ENCODE data around the gene MYPN. TPM values are rescaled to one million over a fixed set of nuclear protein-coding genes. Genes with fewer than 3 reads are reported as not detected.
"Not testable (repeated sequence)": the region's sequence is repeated elsewhere in the genome, so short reads cannot be mapped to it uniquely, and the experiment has no call there.

MYPN gene
- total RNA-seq, 4 donors from 2014 or later: 0.16 TPM; not detected in 3

DNA sequence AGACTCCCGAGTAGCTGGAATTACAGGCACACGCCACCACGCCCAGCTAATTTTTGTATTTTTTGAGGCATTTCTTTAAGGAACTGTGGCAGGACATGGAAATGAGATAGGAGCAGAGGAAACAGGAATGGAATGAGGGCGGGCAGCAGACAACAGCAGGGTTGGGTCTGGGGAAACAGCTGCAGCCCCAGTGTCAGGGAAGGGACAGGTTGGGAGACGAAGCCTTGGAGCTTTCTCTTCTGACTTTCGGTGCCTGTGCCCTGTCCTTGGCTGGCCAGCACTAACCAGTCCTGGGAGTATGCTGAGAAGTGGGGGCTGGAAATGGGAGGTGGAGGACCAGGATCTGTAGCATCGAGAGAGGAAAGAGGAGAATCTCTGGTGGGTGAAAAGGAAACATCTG is 75.3 kb downstream of the MYPN start:
- 60% methylated on average over 7 of the region's 7 CpGs for WGBS
- DNase-seq (ENCODE audit: low spot score in 2 of 2): no peak
- no peaks in the 10 kb centered on the region for H3K9me3 ChIP-seq
- no peak overlapping the region for H3K27ac ChIP-seq
- H3K4me1 ChIP-seq: no peaks in the 10 kb centered on the region
- TF ChIP-seq, protein P1, sequence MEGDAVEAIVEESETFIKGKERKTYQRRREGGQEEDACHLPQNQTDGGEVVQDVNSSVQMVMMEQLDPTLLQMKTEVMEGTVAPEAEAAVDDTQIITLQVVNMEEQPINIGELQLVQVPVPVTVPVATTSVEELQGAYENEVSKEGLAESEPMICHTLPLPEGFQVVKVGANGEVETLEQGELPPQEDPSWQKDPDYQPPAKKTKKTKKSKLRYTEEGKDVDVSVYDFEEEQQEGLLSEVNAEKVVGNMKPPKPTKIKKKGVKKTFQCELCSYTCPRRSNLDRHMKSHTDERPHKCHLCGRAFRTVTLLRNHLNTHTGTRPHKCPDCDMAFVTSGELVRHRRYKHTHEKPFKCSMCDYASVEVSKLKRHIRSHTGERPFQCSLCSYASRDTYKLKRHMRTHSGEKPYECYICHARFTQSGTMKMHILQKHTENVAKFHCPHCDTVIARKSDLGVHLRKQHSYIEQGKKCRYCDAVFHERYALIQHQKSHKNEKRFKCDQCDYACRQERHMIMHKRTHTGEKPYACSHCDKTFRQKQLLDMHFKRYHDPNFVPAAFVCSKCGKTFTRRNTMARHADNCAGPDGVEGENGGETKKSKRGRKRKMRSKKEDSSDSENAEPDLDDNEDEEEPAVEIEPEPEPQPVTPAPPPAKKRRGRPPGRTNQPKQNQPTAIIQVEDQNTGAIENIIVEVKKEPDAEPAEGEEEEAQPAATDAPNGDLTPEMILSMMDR (IDR thresholded peaks at IDR 0.05): no peak
- TF ChIP-seq POLR2AphosphoS5 (IDR thresholded peaks at IDR 0.05): no peak
- no peaks in the 10 kb centered on the region for H3K36me3 ChIP-seq
- H3K27me3 ChIP-seq: peaks cover 11% of the 10 kb centered on the region
- H3K4me3 ChIP-seq: no peak overlapping the region

DNA sequence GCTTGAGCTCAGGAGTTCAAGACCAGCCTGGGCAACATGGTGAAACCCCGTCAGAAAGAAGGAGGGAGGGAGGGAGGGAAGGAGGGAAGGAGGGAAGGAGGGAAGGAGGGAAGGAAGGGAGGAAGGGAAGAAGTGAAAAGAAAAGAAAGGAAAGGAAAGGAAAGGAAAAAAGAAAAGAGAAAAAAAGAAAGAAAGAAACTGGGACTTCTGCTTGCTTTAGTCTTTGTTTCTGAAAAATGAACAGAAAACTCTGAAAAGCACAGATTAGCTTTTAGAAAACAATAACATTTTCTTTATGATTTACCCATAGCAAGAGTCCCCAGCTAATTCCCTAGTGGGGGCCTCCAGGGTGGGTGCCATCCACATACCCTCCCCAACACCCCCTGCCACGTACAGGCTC is 75.8 kb downstream of the MYPN start:
- no peaks in the 10 kb centered on the region for H3K9me3 ChIP-seq
- no peak overlapping the region for H3K4me3 ChIP-seq
- H3K27ac ChIP-seq: no peak overlapping the region
- TF ChIP-seq POLR2AphosphoS5 (IDR thresholded peaks at IDR 0.05) (no peak), POLR2A (IDR thresholded peaks at IDR 0.05) (no peak), EP300 (IDR thresholded peaks at IDR 0.05) (no peak)
- TF ChIP-seq, protein P1 (IDR thresholded peaks at IDR 0.05): no peak
- peaks cover 11% of the 10 kb centered on the region for H3K27me3 ChIP-seq
- WGBS: 38% methylated on average over 2 of the region's 2 CpGs
- H3K4me1 ChIP-seq: no peaks in the 10 kb centered on the region
- H3K36me3 ChIP-seq: no peaks in the 10 kb centered on the region
- no peak for DNase-seq (ENCODE audit: low spot score in 2 of 2)

DNA sequence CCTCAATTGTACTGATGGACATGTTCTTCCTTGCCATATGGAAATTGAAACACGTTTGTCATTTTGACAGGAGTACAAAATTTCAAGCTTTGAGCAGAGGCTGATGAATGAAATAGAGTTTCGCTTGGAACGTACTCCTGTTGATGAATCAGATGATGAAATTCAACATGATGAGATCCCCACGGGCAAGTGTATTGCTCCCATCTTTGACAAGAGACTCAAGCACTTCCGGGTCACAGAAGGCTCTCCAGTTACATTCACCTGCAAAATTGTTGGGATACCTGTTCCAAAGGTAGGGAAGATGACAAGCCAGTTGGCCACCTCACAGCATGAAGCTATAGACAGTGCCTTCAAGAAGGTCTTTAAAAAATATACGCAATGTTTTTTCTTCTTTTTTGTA is 79.5 kb downstream of the MYPN start:
- H3K4me3 ChIP-seq: no peak overlapping the region
- WGBS: 66% methylated on average over 6 of the region's 6 CpGs
- no peak overlapping the region for H3K27ac ChIP-seq
- no peaks in the 10 kb centered on the region for H3K4me1 ChIP-seq
- TF ChIP-seq POLR2A (IDR thresholded peaks at IDR 0.05): no peak
- TF ChIP-seq POLR2AphosphoS5 (IDR thresholded peaks at IDR 0.05): no peak
- TF ChIP-seq EP300 (IDR thresholded peaks at IDR 0.05): no peak
- TF ChIP-seq, protein P1 (IDR thresholded peaks at IDR 0.05): no peak
- H3K9me3 ChIP-seq: no peaks in the 10 kb centered on the region
- no peak for DNase-seq (ENCODE audit: low spot score in 2 of 2)
- H3K36me3 ChIP-seq: no peaks in the 10 kb centered on the region
- peaks cover 11% of the 10 kb centered on the region for H3K27me3 ChIP-seq

DNA sequence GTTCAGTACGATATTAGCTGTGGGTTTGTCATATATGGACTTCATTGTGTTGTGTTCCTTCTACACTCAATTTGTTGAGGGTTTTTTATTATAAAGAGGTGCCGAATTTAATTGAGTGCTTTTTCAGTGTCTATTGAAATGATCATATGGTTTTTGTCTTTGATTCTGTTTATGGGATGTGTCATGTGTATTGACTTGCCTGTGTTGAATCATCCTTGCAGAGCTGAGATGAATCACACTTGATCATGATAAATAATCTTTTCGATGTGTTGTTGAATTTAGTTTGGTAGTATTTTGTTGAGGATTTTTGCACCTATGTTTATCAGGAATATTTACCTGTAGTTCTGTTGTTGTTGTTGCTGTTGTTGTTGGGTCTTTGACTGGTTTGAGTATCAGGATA is 82.8 kb downstream of the MYPN start:
- TF ChIP-seq, protein P1 (IDR thresholded peaks at IDR 0.05): no peak
- no peak for TF ChIP-seq EP300 (IDR thresholded peaks at IDR 0.05)
- TF ChIP-seq POLR2AphosphoS5 (IDR thresholded peaks at IDR 0.05): no peak
- Histone ChIP-seq H3K27me3 (peaks cover 2% of the 10 kb centered on the region), H3K27ac (no peak overlapping the region), H3K4me3 (no peak overlapping the region), H3K36me3 (no peaks in the 10 kb centered on the region), H3K4me1 (no peaks in the 10 kb centered on the region), H3K9me3 (no peaks in the 10 kb centered on the region)
- 68% methylated on average over 3 of the region's 3 CpGs for WGBS
- no peak for DNase-seq (ENCODE audit: low spot score in 2 of 2)

DNA sequence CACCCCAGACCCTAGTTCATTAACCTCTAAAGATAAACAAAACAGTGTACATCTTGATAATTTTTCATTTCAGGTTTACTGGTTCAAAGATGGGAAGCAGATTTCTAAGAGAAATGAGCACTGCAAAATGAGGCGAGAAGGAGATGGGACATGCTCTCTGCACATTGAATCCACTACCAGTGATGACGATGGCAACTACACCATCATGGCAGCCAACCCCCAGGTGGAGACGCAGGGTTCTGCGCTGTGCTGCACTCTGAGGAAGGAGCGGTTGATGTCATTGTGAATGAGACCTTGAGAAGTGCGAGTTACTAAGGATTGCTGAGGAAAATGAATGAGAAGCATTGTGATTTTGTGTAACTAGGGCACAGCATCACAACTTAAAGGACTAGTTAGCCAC is 85.0 kb downstream of the MYPN start:
- H3K27me3 ChIP-seq: peaks cover 8% of the 10 kb centered on the region
- no peak for TF ChIP-seq EP300 (IDR thresholded peaks at IDR 0.05)
- no peak for TF ChIP-seq POLR2A (IDR thresholded peaks at IDR 0.05)
- TF ChIP-seq, protein P1 (IDR thresholded peaks at IDR 0.05): no peak
- TF ChIP-seq POLR2AphosphoS5 (IDR thresholded peaks at IDR 0.05): no peak
- no peak overlapping the region for H3K4me3 ChIP-seq
- WGBS: 93% methylated on average over 6 of the region's 6 CpGs
- H3K27ac ChIP-seq: no peak overlapping the region
- no peaks in the 10 kb centered on the region for H3K36me3 ChIP-seq
- H3K9me3 ChIP-seq: no peaks in the 10 kb centered on the region
- DNase-seq (ENCODE audit: low spot score in 2 of 2): no peak
- no peaks in the 10 kb centered on the region for H3K4me1 ChIP-seq

GRCh38 chr10:68195776-68196175 is 86.5 kb downstream of the MYPN start:
- H3K27ac ChIP-seq; H3K4me1 ChIP-seq; H3K36me3 ChIP-seq; DNase-seq (ENCODE audit: low spot score in 2 of 2); H3K9me3 ChIP-seq; H3K4me3 ChIP-seq: not testable (repeated sequence)
- peaks cover 18% of the 10 kb centered on the region for H3K27me3 ChIP-seq
- 86% methylated on average over 2 of the region's 2 CpGs for WGBS

Measured in suprapubic skin (tissue), 4 donors.